Measurements from ENCODE around the gene POLA1.

Gene POLA1

DNA sequence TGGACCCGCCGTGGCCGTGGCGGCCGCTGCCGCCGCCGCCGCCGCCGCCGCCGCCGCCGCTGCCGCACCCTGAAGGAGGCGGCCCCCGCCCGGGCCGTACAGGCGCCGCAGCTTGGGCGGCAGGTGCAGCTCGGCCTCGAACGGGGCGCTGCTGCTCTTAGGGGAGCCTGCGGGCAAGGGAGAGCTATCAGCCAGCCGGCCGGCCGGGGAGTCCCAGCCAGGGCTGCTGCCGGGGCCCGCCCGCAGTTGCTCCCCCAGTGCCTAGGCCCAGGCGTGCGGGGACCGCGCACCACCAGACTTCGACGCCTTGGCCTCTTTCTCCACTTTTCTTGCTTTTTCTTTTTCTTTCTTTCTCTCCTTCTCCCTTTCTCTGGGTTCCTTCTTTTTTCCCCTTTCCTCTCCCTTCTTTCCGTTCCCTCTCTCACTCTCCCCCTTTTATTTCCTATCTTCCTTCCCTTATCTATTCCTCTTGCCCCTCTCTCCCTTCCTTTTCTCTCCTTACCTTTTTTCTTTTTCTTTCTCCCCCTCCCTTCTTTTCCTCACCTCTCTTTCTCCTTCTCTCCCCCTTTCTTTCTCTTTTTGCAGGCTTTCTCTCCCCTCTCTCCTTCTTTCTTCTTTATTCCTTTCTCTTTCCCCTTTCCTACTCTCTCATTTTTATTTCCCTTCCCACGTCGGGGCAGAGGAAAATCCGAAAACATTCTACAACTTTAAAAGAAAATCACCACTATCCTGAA lies 320.1 kb downstream of the POLA1 start:
- Histone ChIP-seq H3K27ac (ENCODE audit: low read length) (no peak overlapping the region), H3K4me1 (ENCODE audit: control insufficient read depth, low read depth, low read length) (peaks cover 22% of the 10 kb centered on the region), H3K27me3 (ENCODE audit: control insufficient read depth, insufficient read depth, low read length) (peaks cover 98% of the 10 kb centered on the region), H3K4me3 (ENCODE audit: low read length) (no peak overlapping the region), H3K36me3 (ENCODE audit: control insufficient read depth, low read depth, low read length) (no peaks in the 10 kb centered on the region), H3K9ac (ENCODE audit: low read length) (no peak overlapping the region), H3K9me3 (ENCODE audit: control insufficient read depth, low read depth, low read length) (no peaks in the 10 kb centered on the region)

DNA sequence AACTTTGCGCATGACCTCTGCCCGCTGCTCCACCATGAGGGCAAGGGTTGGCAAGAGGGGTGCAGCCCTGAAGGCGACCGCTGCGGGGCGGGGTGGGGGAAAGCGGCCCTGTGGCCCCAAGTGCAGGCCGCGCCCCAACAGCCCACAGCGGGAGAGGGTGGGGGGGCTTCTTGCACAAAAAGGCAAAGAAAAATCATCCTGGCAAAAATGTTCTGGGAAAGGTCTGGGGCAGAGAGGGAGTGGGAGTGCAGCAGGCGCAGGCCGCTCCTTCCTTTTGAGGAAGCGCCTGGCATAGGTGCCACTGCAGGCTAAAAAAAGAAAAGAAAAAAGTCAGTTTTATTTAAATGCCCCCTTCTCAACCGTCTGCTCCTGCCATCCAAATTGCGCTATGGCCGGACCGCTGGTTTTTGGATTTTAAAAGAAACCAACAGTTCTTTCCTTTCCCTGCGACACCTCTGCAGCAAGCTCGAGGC lies 320.7 kb downstream of the POLA1 start:
- Histone ChIP-seq H3K36me3 (ENCODE audit: control insufficient read depth, low read depth, low read length) (no peaks in the 10 kb centered on the region), H3K9ac (ENCODE audit: low read length) (no peak overlapping the region), H3K4me3 (ENCODE audit: low read length) (no peak overlapping the region), H3K27me3 (ENCODE audit: control insufficient read depth, insufficient read depth, low read length) (peaks cover 98% of the 10 kb centered on the region), H3K27ac (ENCODE audit: low read length) (no peak overlapping the region), H3K4me1 (ENCODE audit: control insufficient read depth, low read depth, low read length) (peaks cover 22% of the 10 kb centered on the region), H3K9me3 (ENCODE audit: control insufficient read depth, low read depth, low read length) (no peaks in the 10 kb centered on the region)

DNA sequence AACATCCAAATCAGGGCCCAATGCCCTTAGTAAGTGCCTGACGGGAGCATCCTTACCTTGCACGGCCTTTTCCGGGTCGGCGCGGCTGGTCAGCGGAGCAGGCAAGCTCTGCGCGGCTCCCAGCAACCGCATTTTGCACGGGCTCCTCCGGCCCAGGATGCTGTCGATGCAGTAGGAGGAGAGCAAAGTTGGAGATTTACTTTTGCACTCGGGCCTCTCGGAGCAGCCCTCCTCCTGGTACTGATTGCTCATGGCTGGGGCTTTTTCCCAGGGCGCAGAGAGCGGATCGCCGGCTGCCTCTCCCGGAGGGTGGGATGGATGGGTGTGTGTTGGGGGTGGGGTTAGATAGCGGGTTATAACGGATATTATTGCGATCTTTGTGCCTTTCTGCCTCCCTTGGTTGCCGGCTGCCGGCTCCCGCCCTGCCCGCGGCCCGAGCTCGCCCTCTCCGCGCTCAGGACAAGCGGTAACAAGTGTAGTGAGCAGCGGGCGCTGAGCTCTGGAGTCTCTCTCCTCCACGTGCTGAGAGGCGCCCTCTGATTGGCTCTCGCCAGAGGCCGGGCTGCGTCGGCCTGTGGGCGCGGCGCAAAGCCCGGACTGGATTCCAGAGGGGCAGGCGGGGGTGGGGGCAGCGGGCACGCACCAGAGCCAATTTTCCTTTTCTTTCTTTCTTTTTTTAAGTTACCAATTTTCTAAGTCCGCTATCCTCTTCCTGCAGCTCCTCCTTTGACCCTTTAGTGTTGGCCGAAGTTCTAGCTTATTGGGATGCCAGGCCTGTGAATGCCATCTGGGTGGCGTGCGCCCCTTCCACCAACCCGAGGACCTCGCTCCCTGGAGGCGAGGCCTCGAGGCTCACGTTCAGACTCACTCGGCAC lies 322.0 kb downstream of the POLA1 start, which contains the start of gene ARX:
Gene ARX (minus strand): TSS at position 480 of the 875 bp plus-strand sequence. CDS start 228 bp downstream, at position 252.
- Histone ChIP-seq H3K9ac (ENCODE audit: low read length) (no peak within 1 kb of the TSS), H3K4me3 (ENCODE audit: low read length) (peak within 1 kb of the TSS; percentile 45), H3K27me3 (ENCODE audit: control insufficient read depth, insufficient read depth, low read length) (peaks cover 98% of the 10 kb centered on the region), H3K4me1 (ENCODE audit: control insufficient read depth, low read depth, low read length) (peaks cover 30% of the 10 kb centered on the region), H3K36me3 (ENCODE audit: control insufficient read depth, low read depth, low read length) (no peaks in the 10 kb centered on the region), H3K9me3 (ENCODE audit: control insufficient read depth, low read depth, low read length) (no peaks in the 10 kb centered on the region), H3K27ac (ENCODE audit: low read length) (no peak within 1 kb of the TSS)

DNA sequence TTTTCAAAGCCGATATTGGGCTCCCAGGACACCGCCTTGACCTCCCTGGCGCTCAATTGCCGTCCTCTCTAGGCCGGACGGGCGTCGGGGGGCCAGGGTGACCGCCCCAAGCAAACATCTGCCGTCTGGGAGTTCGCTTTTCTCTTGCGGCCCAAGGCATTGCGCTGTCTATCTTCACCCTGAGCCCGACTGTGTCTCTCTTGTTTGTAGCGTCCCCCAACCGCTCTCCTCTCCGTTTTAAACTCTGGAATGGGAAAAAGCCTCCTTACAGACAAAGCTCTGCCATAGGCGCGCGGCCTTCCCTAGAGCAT lies 322.6 kb downstream of the POLA1 start:
- no peak overlapping the region for H3K27ac ChIP-seq (ENCODE audit: low read length)
- peak overlapping the region; percentile 45 for H3K4me3 ChIP-seq (ENCODE audit: low read length)
- H3K9ac ChIP-seq (ENCODE audit: low read length): no peak overlapping the region
- no peaks in the 10 kb centered on the region for H3K36me3 ChIP-seq (ENCODE audit: control insufficient read depth, low read depth, low read length)
- no peaks in the 10 kb centered on the region for H3K9me3 ChIP-seq (ENCODE audit: control insufficient read depth, low read depth, low read length)
- peaks cover 98% of the 10 kb centered on the region for H3K27me3 ChIP-seq (ENCODE audit: control insufficient read depth, insufficient read depth, low read length)
- H3K4me1 ChIP-seq (ENCODE audit: control insufficient read depth, low read depth, low read length): peaks cover 28% of the 10 kb centered on the region

DNA sequence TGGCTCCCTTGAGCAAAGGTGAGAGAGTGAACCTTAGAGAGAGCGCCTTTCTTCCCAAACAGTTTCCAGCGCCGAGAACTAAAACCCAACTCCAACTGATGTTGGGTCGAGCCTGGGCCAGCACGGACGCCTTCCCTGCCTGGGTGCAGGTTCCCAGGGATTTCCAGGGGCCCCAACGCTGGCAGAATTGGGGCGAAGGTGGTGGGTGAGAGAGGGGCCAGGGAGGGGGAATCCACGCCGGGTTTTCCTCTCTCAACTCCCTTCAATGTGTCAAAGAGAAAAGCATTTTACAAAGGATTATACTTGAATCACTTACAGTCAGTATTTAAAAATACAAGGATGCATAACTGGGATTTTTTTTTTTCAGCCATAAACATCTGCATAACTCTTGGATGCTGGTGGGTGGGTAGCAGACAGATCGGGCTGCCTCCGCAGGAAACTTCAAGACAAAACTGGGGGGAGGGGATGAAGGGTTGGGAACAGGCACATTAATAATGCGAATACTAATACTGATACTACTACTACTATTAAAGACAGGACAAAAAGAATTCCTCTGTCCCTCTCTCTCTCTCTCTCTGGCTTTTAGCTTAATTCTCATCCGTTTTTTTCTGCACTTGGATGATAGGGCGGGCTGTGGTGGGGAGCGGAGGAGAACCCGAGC lies 323.4 kb downstream of the POLA1 start:
- Histone ChIP-seq H3K27ac (ENCODE audit: low read length) (no peak overlapping the region), H3K4me3 (ENCODE audit: low read length) (peak overlapping the region; percentile 45), H3K36me3 (ENCODE audit: control insufficient read depth, low read depth, low read length) (no peaks in the 10 kb centered on the region), H3K4me1 (ENCODE audit: control insufficient read depth, low read depth, low read length) (peaks cover 22% of the 10 kb centered on the region), H3K27me3 (ENCODE audit: control insufficient read depth, insufficient read depth, low read length) (peaks cover 98% of the 10 kb centered on the region), H3K9ac (ENCODE audit: low read length) (no peak overlapping the region), H3K9me3 (ENCODE audit: control insufficient read depth, low read depth, low read length) (no peaks in the 10 kb centered on the region)

DNA sequence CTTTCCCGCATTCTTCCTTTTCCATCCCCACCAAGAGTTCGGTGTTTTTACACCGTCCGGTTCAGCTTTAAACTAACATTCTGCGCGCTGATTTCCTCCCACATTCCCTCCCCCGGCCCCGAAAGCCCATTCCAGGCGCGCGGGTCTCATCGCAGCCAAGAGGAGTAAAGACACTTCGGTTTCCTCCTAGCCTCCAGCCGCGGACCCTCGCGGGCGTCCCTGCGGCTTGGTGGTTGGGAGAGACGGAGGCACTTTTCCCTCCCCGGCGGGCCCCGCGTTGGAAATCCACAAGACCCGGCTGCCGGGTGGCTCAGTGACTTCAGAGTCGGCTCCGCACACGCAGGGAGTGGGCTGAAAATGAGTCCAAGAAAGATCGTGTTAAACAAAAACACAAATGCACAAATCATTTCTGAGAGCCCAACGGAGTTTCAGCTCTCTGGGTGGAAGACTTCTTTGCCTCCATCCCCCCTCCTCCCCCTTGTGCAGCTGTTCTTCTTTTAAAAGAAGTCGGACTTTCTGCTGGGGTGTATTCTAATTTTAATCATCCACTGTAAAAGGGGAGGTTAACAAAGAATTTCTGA lies 324.0 kb downstream of the POLA1 start:
- no peak overlapping the region for H3K27ac ChIP-seq (ENCODE audit: low read length)
- no peak overlapping the region for H3K9ac ChIP-seq (ENCODE audit: low read length)
- peak overlapping the region; percentile 45 for H3K4me3 ChIP-seq (ENCODE audit: low read length)
- no peaks in the 10 kb centered on the region for H3K36me3 ChIP-seq (ENCODE audit: control insufficient read depth, low read depth, low read length)
- H3K9me3 ChIP-seq (ENCODE audit: control insufficient read depth, low read depth, low read length): no peaks in the 10 kb centered on the region
- peaks cover 98% of the 10 kb centered on the region for H3K27me3 ChIP-seq (ENCODE audit: control insufficient read depth, insufficient read depth, low read length)
- H3K4me1 ChIP-seq (ENCODE audit: control insufficient read depth, low read depth, low read length): peaks cover 21% of the 10 kb centered on the region

DNA sequence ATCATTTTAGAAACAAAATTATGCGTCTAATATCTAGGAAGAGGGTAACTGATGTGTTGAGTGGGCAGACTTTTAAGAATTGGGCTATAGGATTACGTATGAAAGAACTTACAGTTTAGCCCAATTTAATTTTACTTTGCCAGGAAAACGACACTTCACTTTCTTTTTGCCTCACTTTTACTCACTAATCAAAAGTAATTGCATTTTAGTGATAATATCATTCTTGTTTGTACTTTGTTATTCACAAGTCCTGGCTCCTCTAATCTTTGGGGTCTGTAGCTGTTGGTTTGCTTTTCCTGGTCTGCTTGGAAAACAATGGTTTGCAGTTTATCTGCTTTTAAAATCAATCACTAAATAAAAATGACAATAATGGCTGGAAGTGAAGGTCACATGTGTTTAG lies 325.0 kb downstream of the POLA1 start:
- H3K9me3 ChIP-seq (ENCODE audit: control insufficient read depth, low read depth, low read length): no peaks in the 10 kb centered on the region
- no peak overlapping the region for H3K9ac ChIP-seq (ENCODE audit: low read length)
- no peak overlapping the region for H3K27ac ChIP-seq (ENCODE audit: low read length)
- H3K4me3 ChIP-seq (ENCODE audit: low read length): no peak overlapping the region
- H3K4me1 ChIP-seq (ENCODE audit: control insufficient read depth, low read depth, low read length): peaks cover 25% of the 10 kb centered on the region
- H3K27me3 ChIP-seq (ENCODE audit: control insufficient read depth, insufficient read depth, low read length): peaks cover 100% of the 10 kb centered on the region
- H3K36me3 ChIP-seq (ENCODE audit: control insufficient read depth, low read depth, low read length): no peaks in the 10 kb centered on the region

DNA sequence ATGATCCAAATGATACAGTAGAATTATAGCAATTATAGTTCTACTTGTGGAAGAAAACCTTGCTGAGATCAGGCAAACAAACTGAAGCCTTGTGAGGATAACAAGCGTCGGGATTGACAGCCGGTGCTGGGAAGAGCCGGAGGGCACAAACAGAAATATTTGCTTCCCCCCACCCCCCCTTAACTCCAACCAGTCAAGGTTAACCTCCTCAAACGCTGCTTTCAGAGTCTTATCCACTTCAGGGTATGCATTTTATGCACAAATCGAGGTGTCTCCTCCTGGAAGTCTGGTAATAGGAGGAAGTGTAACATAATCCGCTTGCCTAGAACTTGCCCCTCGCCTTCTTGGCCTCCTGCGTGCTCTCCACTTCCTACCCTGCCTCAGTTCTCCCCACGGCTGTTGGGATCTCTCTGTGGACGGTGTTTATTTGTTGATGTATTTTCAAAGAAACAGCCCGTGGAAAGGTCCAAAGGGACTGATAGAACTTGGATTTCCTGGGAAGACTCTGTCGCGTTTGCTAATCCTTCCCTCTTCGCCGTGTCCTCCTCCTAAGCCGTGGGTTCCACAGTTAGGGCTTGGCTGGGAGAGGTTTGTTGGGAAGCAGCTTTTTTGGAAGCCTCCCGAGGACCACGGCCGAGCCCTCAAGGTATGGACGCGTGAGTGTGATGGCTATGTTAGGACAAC lies 326.1 kb downstream of the POLA1 start:
- no peak overlapping the region for H3K27ac ChIP-seq (ENCODE audit: low read length)
- H3K4me1 ChIP-seq (ENCODE audit: control insufficient read depth, low read depth, low read length): peaks cover 25% of the 10 kb centered on the region
- H3K9ac ChIP-seq (ENCODE audit: low read length): no peak overlapping the region
- no peaks in the 10 kb centered on the region for H3K9me3 ChIP-seq (ENCODE audit: control insufficient read depth, low read depth, low read length)
- peak overlapping the region; percentile 35 for H3K4me3 ChIP-seq (ENCODE audit: low read length)
- H3K27me3 ChIP-seq (ENCODE audit: control insufficient read depth, insufficient read depth, low read length): peaks cover 100% of the 10 kb centered on the region
- H3K36me3 ChIP-seq (ENCODE audit: control insufficient read depth, low read depth, low read length): no peaks in the 10 kb centered on the region

DNA sequence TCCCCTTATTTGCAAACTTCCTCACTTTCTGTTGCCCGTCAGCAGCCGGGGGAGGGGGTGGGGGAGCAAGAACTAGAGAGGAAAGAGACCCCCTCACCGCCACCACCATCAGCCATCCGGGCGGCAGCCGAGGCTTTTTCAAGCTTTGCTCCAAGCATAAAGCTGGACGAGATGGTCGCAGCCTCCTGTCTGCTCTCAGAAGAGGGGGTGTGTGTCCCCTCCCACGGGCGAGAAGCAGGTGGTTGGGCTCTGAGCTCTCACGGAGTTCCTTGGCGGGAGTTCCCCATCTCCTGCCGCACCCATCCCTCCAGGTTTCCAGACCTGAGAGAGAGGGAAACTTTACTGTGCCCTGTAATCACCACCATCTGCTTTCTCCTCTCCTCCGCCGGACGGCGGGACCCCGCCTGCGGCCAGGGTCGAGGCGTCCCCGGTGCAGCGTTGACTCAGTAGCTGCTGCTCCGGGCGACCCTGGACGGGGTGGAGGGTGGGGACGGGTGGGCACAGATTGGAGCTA lies 326.7 kb downstream of the POLA1 start:
- Histone ChIP-seq H3K27ac (ENCODE audit: low read length) (no peak overlapping the region), H3K36me3 (ENCODE audit: control insufficient read depth, low read depth, low read length) (no peaks in the 10 kb centered on the region), H3K4me1 (ENCODE audit: control insufficient read depth, low read depth, low read length) (peaks cover 25% of the 10 kb centered on the region), H3K27me3 (ENCODE audit: control insufficient read depth, insufficient read depth, low read length) (peaks cover 99% of the 10 kb centered on the region), H3K4me3 (ENCODE audit: low read length) (peak overlapping the region; percentile 35), H3K9ac (ENCODE audit: low read length) (no peak overlapping the region), H3K9me3 (ENCODE audit: control insufficient read depth, low read depth, low read length) (no peaks in the 10 kb centered on the region)

DNA sequence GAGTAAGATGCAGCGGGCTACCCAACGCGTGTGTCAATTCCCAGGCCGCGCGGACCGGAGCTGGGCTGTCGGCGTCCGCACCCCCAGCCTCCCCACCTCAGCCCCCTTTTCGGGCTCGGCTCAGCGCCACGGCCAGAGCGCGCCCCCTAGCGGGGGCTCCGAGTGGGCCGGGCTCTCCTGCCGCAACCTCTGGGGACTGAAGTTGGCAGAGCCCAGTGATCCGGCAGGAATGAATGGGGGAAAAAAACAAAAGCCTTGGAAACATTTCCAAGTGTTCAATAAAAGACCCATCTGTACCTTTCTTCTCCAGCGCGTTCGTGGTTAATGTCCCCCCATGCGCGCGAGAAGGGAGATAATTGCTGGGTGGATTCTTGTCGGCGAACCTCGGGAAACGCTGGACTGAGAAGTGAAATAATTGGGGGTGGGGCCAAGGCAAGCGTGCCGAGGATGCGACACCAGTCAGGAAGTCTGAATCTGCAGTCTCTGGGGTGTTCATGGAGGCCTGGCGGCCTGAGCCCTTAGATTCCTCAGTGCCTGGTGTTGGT lies 327.3 kb downstream of the POLA1 start:
- H3K36me3 ChIP-seq (ENCODE audit: control insufficient read depth, low read depth, low read length): no peaks in the 10 kb centered on the region
- H3K4me1 ChIP-seq (ENCODE audit: control insufficient read depth, low read depth, low read length): peaks cover 25% of the 10 kb centered on the region
- H3K9me3 ChIP-seq (ENCODE audit: control insufficient read depth, low read depth, low read length): no peaks in the 10 kb centered on the region
- H3K9ac ChIP-seq (ENCODE audit: low read length): no peak overlapping the region
- H3K4me3 ChIP-seq (ENCODE audit: low read length): peak overlapping the region; percentile 35
- peaks cover 99% of the 10 kb centered on the region for H3K27me3 ChIP-seq (ENCODE audit: control insufficient read depth, insufficient read depth, low read length)
- no peak overlapping the region for H3K27ac ChIP-seq (ENCODE audit: low read length)

Measured in iPS-18a (cell line).